GM12891 (cell line): Measurements from ENCODE around the gene PIP5K1C.

Experiments
- DNase-seq: peaks from one replicate; pipeline ENCODE4 v3.0.0; 2011; ENCODE audit warnings: low spot score; ENCODE audit not compliant: insufficient read length
- FAIRE-seq: peaks from 2 replicates; lab custom pipeline; 2011; peaks lifted over from hg19 to GRCh38; lab: Jason Lieb, UNC
- PAX5 ChIP-seq: IDR thresholded peaks from 2 replicates; pipeline ENCODE4 v1.6.1; 2011; ENCODE audit warnings: low read length, moderate library complexity, mild to moderate bottlenecking; ENCODE audit not compliant: insufficient read depth, severe bottlenecking
- POLR2A ChIP-seq: IDR thresholded peaks from 2 replicates; pipeline ENCODE4 v1.6.1; 2011; ENCODE audit warnings: low read depth, low read length, control low read depth
- POLR2AphosphoS5 ChIP-seq: IDR thresholded peaks from 2 replicates; pipeline ENCODE4 v1.6.1; 2011; ENCODE audit warnings: low read depth, low read length, control low read depth
- POU2F2 ChIP-seq: IDR thresholded peaks from 2 replicates; pipeline ENCODE4 v1.6.1; 2011; ENCODE audit warnings: low read depth, mild to moderate bottlenecking, control low read depth, low read length, moderate library complexity
- SPI1 ChIP-seq: IDR thresholded peaks from 2 replicates; pipeline ENCODE4 v1.6.1; 2011; ENCODE audit warnings: low read depth, low read length, control low read depth
- TAF1 ChIP-seq: IDR thresholded peaks from 2 replicates; pipeline ENCODE4 v1.6.1; 2011; ENCODE audit warnings: low read depth, low read length, control low read depth

The PIP5K1C gene

GRCh38 chr19:3687774-3688706 lies 12.2 kb downstream of the PIP5K1C start:
- FAIRE-seq (peak; percentile 28), DNase-seq (peak; percentile 66)
- TF ChIP-seq SPI1: no peak
- no peak for TF ChIP-seq PAX5
- TF ChIP-seq POU2F2: no peak
- TF ChIP-seq TAF1: 0 out of 2 replicates have a peak, but pooled peaks have one; percentile 10
- TF ChIP-seq POLR2A: peak; percentile 35; the same call in 1 of the 2 replicates
- peak; percentile 29; the same call in 1 of the 2 replicates for TF ChIP-seq POLR2AphosphoS5

- FAIRE-seq (peak; percentile 96), DNase-seq (no peak)
- TF ChIP-seq TAF1: no peak
- no peak for TF ChIP-seq SPI1
- peak; percentile 12; the same call in 1 of the 2 replicates for TF ChIP-seq POLR2AphosphoS5
- peak; percentile 69 for TF ChIP-seq POU2F2
- no peak for TF ChIP-seq POLR2A
Measured at GRCh38 chr19:3687393-3687773, 12.9 kb downstream of the PIP5K1C start.

DNA sequence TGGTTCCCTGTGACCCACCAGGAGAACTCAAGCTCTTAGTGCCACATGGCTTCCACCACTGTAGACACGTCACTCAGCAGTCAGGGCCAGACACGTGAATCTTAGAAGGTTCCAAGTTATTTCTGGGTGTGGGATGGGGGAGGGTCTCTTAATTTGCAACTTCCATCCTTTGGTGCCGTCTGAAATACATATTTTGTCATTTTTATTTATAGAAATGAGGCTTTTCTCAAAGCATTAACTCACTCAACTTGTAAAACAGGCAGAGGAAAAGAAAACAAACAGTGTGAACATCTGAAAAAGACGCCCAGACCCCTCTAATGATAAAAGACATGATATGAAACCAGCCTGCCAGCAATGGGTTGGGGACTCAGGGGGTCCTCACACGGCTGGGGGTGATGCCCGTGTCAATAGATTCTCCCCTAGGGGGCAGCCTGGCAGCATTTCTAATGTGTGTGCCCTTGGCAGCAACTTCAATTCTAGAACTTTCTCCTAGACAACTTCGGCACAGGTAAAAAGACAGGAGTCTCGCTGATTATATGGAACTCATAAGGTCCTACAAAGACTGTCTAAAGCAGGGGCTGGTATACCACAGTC lies 15.4 kb downstream of the PIP5K1C start:
- no peak for FAIRE-seq
- TF ChIP-seq POLR2AphosphoS5: no peak
- no peak for TF ChIP-seq POU2F2
- no peak for TF ChIP-seq TAF1
- TF ChIP-seq PAX5: no peak
- TF ChIP-seq POLR2A: no peak
- no peak for TF ChIP-seq SPI1
- DNase-seq: no peak

DNA sequence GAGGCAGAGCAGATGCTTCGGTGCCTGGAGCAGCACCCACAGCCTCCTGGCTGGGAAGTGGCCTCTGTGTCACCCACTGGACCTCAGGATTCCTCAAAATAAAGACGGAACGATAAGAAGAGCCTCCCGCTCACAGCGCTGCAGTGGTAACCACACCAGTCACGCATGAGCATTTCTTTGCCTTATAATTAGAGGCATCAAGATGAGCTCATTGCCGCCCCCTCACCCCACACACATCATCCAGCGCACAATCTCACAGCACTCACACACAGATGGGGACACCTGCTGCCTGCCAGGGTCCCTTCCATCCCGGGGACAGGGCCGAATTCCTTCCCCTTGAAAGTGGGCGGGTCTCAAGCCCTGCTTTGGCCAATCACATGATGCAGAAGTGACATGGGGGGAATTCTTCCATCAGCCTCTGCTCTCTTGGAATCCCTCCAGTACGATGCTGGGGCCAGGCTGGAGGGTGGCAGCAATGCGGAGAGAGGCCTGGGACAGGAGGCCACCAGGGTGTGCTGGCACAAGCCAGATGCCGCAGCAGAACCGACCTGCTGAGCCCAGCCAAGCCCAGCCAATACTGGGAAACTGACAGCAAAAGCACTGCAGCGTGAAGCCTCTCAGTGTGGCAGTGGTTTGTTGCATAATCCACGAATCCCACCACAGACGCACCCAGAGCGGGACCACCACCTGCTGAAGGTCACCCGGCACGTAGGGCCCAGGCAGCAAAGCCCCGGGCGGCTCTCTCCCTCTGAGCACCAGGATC lies 16.0 kb downstream of the PIP5K1C start:
- peak; percentile 75 for DNase-seq
- no peak for TF ChIP-seq POLR2A
- TF ChIP-seq POU2F2: peak; percentile 79
- no peak for TF ChIP-seq SPI1
- TF ChIP-seq TAF1: peak; percentile 64; the same call in 1 of the 2 replicates
- TF ChIP-seq PAX5: peak; percentile 92
- no peak for TF ChIP-seq POLR2AphosphoS5
- peak; percentile 86 for FAIRE-seq

DNA sequence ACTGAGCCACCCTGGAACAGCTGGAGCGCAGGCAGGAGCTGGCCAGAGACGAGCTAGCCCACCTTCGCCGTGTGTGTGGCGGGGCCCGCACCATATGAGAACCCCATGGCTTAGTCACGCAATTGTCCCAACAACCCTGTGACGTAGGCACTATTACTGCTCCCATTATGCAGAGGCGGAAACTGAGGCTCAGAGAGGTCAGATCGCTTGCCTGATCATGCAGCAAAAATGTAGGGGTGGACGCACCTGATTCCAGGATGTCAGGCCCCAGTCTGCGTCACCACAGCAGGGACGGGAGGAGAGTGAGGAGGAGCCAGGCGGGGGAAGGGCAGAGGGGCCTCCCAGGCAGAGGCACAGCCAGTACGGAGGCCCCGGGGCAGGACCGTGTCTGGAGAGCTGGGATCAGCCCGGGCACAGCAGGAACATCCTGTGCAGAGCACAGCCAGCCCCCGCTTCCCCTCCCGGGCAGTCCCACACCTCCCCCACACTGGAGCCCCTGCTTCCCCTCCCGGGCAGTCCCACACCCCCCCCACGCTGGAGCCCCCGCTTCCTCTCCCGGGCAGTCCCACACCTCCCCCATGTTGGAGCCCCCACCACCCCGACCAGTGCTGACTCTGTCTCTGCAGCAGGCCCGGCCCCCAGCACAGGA lies 16.7 kb downstream of the PIP5K1C start:
- TF ChIP-seq TAF1 (no peak), PAX5 (no peak), SPI1 (no peak), POLR2A (no peak), POLR2AphosphoS5 (no peak), POU2F2 (no peak)
- FAIRE-seq (peak; percentile 72), DNase-seq (no peak)

GRCh38 chr19:3682741-3683404 lies 17.4 kb downstream of the PIP5K1C start:
- DNase-seq (no peak), FAIRE-seq (no peak)
- TF ChIP-seq POLR2A (no peak), PAX5 (no peak), POU2F2 (no peak), SPI1 (no peak), POLR2AphosphoS5 (no peak), TAF1 (no peak)

DNA sequence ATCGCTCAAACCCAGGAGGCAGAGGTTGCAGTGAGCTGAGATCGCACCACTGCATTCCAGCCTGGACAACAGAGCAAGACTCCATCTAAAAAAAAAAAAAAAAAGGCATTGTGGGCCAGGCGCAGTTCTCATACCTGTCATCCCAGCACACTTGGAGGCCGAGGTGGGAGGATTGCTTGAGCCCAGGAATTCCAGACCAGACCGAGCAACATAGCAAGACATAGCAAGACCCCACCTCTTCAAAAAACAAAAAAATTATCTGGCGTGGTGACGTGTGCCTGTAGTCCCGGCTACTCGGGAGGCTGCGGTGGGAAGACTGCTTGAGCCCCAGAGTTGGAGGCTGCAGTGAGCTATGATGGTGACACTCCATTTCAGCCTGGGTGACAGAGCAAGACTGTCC lies 18.0 kb downstream of the PIP5K1C start:
- FAIRE-seq: no peak
- DNase-seq: no peak
- no peak for TF ChIP-seq POLR2AphosphoS5
- TF ChIP-seq TAF1: no peak
- no peak for TF ChIP-seq POLR2A
- no peak for TF ChIP-seq SPI1
- TF ChIP-seq PAX5: no peak
- no peak for TF ChIP-seq POU2F2

GRCh38 chr19:3680939-3681338 lies 19.3 kb downstream of the PIP5K1C start:
- DNase-seq (no peak), FAIRE-seq (no peak)
- TF ChIP-seq TAF1 (no peak), POU2F2 (no peak), SPI1 (no peak), POLR2AphosphoS5 (no peak), PAX5 (no peak), POLR2A (no peak)
